RWPE1 (cell line): ENCODE data around the gene CYP2B6.
A peak's percentile ranks its signal among the peaks of the same experiment; 100 is the strongest.
"Not testable (repeated sequence)": the region's sequence is repeated elsewhere in the genome, so short reads cannot be mapped to it uniquely, and the experiment has no call there.

Source experiments
- CTCF ChIA-PET: fragments of 350-600 bp; sonication (Branson Sonifier 250); formaldehyde crosslinking; extraction: SDS; loops from one replicate; lab custom pipeline; 2021; lab: Yijun Ruan, JAX
- POLR2A ChIA-PET: fragments of 400-600 bp; formaldehyde crosslinking; extraction: SDS; loops from one replicate; lab custom pipeline; 2020; ENCODE audit warnings: antibody characterized with exemption; ENCODE audit not compliant: low non-redundant PET; lab: Yijun Ruan, JAX
- DNase-seq: peaks from one replicate; pipeline ENCODE4 v3.0.0; 2012; ENCODE audit warnings: low spot score
- H3K27ac ChIP-seq: fragments of 450-650 bp; 2 replicates; pipeline ENCODE4 v1.5.1; 2017
- TF ChIP-seq, protein P1 (sequence below): fragments of 450-650 bp; conservative IDR thresholded peaks from 2 replicates; pipeline ENCODE4 v1.5.1; 2017; ENCODE audit warnings: low read depth, mild to moderate bottlenecking

Gene CYP2B6

DNA sequence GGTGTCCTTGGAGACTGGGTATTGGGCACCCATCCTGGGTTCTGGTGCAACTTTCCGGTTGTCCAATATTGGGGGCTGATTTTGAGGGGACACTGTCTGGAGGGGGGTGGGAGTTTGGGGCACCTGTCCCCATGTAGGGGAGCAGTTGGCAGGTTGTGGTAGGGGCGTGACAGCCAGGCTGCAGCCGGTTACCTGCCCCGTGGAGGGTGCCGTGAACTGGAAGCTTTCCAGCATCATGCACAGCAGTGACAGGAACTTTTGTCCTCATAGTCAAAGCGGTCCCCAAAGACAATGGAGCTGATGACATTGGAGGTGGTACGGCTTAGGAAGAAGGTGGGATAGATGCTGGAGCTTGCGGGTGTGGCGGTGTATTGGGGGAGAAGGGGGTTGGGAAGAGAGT lies 34.3 kb downstream of the CYP2B6 start:
- no peak for DNase-seq
- CTCF ChIA-PET: no interaction called here
- TF ChIP-seq, protein P1, sequence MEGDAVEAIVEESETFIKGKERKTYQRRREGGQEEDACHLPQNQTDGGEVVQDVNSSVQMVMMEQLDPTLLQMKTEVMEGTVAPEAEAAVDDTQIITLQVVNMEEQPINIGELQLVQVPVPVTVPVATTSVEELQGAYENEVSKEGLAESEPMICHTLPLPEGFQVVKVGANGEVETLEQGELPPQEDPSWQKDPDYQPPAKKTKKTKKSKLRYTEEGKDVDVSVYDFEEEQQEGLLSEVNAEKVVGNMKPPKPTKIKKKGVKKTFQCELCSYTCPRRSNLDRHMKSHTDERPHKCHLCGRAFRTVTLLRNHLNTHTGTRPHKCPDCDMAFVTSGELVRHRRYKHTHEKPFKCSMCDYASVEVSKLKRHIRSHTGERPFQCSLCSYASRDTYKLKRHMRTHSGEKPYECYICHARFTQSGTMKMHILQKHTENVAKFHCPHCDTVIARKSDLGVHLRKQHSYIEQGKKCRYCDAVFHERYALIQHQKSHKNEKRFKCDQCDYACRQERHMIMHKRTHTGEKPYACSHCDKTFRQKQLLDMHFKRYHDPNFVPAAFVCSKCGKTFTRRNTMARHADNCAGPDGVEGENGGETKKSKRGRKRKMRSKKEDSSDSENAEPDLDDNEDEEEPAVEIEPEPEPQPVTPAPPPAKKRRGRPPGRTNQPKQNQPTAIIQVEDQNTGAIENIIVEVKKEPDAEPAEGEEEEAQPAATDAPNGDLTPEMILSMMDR: no peak
- no peak overlapping the region for H3K27ac ChIP-seq
- POLR2A ChIA-PET: interaction anchor here (0.7 kb wide), 1 partner anchor 20 kb away, joined by 12 read pairs; no protein-coding TSS in a partner anchor

GRCh38 chr19:41025871-41026270 lies 34.8 kb downstream of the CYP2B6 start:
- ChIA-PET POLR2A (no interaction called here), CTCF (no interaction called here)
- no peak overlapping the region for H3K27ac ChIP-seq
- no peak for DNase-seq
- TF ChIP-seq, protein P1: no peak

GRCh38 chr19:41027273-41027967 lies 36.3 kb downstream of the CYP2B6 start:
- CTCF ChIA-PET: no interaction called here
- TF ChIP-seq, protein P1: no peak
- POLR2A ChIA-PET: no interaction called here
- no peak overlapping the region for H3K27ac ChIP-seq
- DNase-seq: no peak

DNA sequence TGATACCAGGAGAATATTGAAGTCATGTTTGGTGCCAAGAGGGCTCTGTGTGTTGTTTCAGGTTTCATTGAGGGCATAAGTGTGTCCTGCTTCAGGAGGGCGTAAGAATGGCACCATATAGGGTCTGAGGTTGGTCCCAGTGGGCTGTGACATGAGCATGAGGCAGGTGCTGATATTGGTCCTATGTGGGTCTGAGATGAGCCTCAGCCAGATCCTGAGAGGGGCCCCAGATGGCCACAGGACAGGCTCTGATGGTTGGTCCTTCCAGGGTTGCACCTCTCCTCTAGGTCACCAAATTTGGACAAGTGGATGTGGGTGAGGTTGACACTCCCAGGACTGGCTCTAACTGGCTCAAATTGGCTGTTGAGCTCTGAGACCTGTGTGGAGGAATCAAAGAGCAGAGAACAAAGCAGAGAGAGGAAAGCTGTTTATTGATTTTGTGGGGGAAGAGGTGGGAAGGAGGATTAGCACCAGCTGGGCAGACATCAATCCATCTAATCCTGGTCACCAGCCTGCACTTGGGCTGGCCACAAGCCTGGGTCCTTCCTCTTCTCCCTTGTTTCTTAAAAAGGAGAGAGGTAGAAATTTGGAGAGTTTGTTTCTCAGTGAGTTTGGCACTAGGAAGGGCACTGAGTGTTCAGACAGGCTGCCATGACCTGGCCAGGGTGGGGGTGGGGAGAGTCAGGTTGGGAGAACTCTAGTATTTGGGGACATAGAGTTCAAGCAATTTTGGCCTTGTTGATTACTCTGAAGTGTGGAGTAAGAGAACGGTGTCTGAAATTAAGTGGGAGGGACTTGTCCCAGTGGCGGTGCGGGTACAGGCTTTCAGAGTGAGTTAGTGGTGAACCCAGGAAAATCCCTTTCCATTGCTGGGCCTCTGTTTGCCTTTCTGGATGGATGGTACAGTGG lies 38.7 kb downstream of the CYP2B6 start:
- CTCF ChIA-PET: interaction anchor here (0.6 kb wide), 1 partner anchor 115 kb away, joined by 4 read pairs; no protein-coding TSS in a partner anchor
- TF ChIP-seq, protein P1: no peak
- POLR2A ChIA-PET: no interaction called here
- H3K27ac ChIP-seq: no peak overlapping the region
- no peak for DNase-seq

GRCh38 chr19:41030651-41031050 lies 39.6 kb downstream of the CYP2B6 start:
- CTCF ChIA-PET: no interaction called here

GRCh38 chr19:41031916-41032315 lies 40.8 kb downstream of the CYP2B6 start:
- CTCF ChIA-PET: interaction anchor here (0.7 kb wide), 1 partner anchor 31 kb away, joined by 3 read pairs; no protein-coding TSS in a partner anchor
- H3K27ac ChIP-seq: no peak overlapping the region
- peak; percentile 50 for DNase-seq
- POLR2A ChIA-PET: no interaction called here
- TF ChIP-seq, protein P1: no peak

More at GRCh38 chr19:41030651-41031050, 39.6 kb downstream of the CYP2B6 start:
- POLR2A ChIA-PET: no interaction called here
- no peak overlapping the region for H3K27ac ChIP-seq
- TF ChIP-seq, protein P1: no peak
- DNase-seq: no peak

DNA sequence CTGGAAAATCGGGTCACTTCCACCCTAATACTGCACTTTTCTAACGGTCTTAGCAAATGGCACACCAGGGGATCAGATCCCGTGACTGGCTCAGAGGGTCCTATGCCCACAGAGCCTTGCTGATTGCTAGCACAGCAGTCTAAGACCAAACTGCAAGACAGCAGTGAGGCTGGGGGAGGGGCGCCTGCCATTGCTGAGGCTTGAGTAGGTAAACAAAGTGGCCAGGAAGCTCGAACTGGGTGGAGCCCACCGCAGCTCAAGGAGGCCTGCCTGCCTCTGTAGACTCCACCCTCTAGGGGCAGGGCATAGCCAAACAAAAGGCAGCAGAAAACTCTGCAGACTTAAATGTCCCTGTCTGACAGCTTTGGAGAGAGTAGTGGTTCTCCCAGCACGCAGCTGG lies 42.2 kb downstream of the CYP2B6 start:
- DNase-seq, POLR2A ChIA-PET, H3K27ac ChIP-seq, CTCF ChIA-PET: not testable (repeated sequence)
